ENCODE measurements around the gene FBXW10B.
"Not testable (repeated sequence)": the region's sequence is repeated elsewhere in the genome, so short reads cannot be mapped to it uniquely, and the experiment has no call there.

The FBXW10B gene

DNA sequence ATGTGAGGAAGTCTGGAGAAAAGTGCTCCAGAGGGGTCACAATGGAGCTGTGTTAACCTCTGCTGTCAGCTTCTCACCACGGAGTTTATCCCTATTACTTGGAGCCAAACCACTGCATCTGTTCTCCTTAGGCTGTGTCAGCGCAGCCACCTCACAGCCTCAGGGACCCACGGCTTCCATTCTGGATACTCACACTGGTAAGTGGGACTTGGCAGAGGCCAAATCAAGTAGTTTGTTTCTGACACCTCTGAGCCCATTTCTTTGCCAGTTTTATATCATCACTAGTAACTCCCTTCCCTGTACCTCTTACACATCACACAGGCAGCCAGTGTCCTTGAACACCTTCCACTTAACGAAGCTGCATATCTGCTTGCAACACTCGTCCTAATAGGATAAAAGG, 44.8 kb downstream of the FBXW10B start:
- not testable (repeated sequence) for H3K9me3 ChIP-seq (ENCODE audit: insufficient read depth, low read length); H3K4me2 ChIP-seq (ENCODE audit: low read depth, low read length, poor library complexity, severe bottlenecking); H2AFZ ChIP-seq (ENCODE audit: low read depth, low read length, severe bottlenecking); H3K4me3 ChIP-seq (ENCODE audit: insufficient read depth, low read length, poor library complexity, severe bottlenecking); H3K9ac ChIP-seq (ENCODE audit: low read length); H3K36me3 ChIP-seq (ENCODE audit: low read length); H3K27ac ChIP-seq (ENCODE audit: low read depth, low read length); H4K20me1 ChIP-seq (ENCODE audit: low read depth, low read length); H3K9me2 ChIP-seq (replicated peaks; ENCODE audit: insufficient read depth, low read length); H3K79me2 ChIP-seq (ENCODE audit: insufficient read depth, low read length); H3F3A ChIP-seq (ENCODE audit: insufficient read depth); H3K27me3 ChIP-seq (ENCODE audit: low read length)

DNA sequence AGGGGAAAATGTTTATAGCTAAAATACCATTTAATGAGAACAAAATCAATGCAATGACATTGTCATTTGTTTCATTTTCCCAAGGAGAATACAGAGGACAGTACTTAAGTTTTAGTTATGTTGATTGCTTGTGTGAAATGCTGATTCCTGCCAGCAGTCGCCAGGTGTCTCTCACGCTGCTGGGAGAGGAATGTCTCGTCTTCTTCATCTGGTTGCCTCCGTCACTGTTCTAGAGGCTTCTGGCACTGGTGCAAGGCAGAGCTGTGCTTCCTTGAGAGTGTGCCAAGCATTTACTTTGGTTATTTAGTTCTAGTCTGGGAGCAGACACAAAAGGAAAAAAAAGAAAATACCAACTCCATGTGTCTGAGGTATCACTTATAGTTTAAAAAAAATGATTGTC, 45.6 kb downstream of the FBXW10B start:
- H3K36me3 ChIP-seq (ENCODE audit: low read length); H2AFZ ChIP-seq (ENCODE audit: low read depth, low read length, severe bottlenecking); H3K27me3 ChIP-seq (ENCODE audit: low read length); H3K9me2 ChIP-seq (replicated peaks; ENCODE audit: insufficient read depth, low read length); H3K27ac ChIP-seq (ENCODE audit: low read depth, low read length); H3K4me2 ChIP-seq (ENCODE audit: low read depth, low read length, poor library complexity, severe bottlenecking); H3K79me2 ChIP-seq (ENCODE audit: insufficient read depth, low read length); H3K4me3 ChIP-seq (ENCODE audit: insufficient read depth, low read length, poor library complexity, severe bottlenecking); H3F3A ChIP-seq (ENCODE audit: insufficient read depth); H4K20me1 ChIP-seq (ENCODE audit: low read depth, low read length); H3K9me3 ChIP-seq (ENCODE audit: insufficient read depth, low read length); H3K9ac ChIP-seq (ENCODE audit: low read length): not testable (repeated sequence)

Data from SU-DHL-6 (cell line).